Tibial nerve (tissue), 4 donors: Measurements from ENCODE around the gene ASB1. TPM values are rescaled to one million over a fixed set of nuclear protein-coding genes. Genes with fewer than 3 reads are reported as not detected.

ENCODE experiments used
- DNase-seq, 2 donors: peaks; one replicate each; pipeline ENCODE4 v3.0.0-alpha.2; 2019; ENCODE audit warnings: low spot score in 2 of 2
- H3K27ac ChIP-seq, 4 donors: fragments of 200-600 bp; sonication (generic) in 3 of 4; one replicate each; pipeline ENCODE4 v1.5.1; 2017 to 2019; ENCODE audit warnings: mild to moderate bottlenecking in 1 of 4
- H3K27me3 ChIP-seq, 2 donors: fragments of 200-600 bp; sonication (generic) in 1 of 2; one replicate each; pipeline versions ENCODE4 v1.5.1 to v1.6.0; 2017 to 2019
- H3K36me3 ChIP-seq, 3 donors: fragments of 200-600 bp; sonication (generic); one replicate each; pipeline ENCODE4 v1.5.1; 2018 to 2019
- H3K4me1 ChIP-seq, 4 donors: fragments of 200-600 bp; sonication (generic) in 3 of 4; one replicate each; pipeline ENCODE4 v1.5.1; 2017 to 2019
- H3K4me3 ChIP-seq, 4 donors: fragments of 200-600 bp; sonication (generic) in 3 of 4; one replicate each; pipeline ENCODE4 v1.5.1; 2017 to 2019; ENCODE audit warnings: mild to moderate bottlenecking in 1 of 4, moderate library complexity in 1 of 4
- H3K9me3 ChIP-seq, 4 donors: fragments of 200-600 bp; sonication (generic) in 3 of 4; one replicate each; pipeline ENCODE4 v1.5.1; 2017 to 2019
- EP300 ChIP-seq, 2 donors: sonication (generic); formaldehyde crosslinking; IDR thresholded peaks; one replicate each; pipeline ENCODE4 v1.6.1; 2017; ENCODE audit warnings: antibody characterized with exemption in 2 of 2, mild to moderate bottlenecking in 1 of 2
- POLR2A ChIP-seq, 2 donors: fragments of 450-650 bp; IDR thresholded peaks; one replicate each; pipeline ENCODE4 v1.6.1; 2017; ENCODE audit warnings: antibody characterized with exemption in 2 of 2, mild to moderate bottlenecking in 2 of 2, moderate library complexity in 2 of 2
- WGBS, 2 donors: methylation state at CpG; one replicate each; pipeline ENCODE4 v1.1.5; 2018; 5-methylcytosine and 5-hydroxymethylcytosine counted together
- total RNA-seq, 4 donors: library from RNA; depleted of rRNA; stranded (reverse); fragments of >200 nt; gene quantifications; one replicate each; pipeline ENCODE4 v1.1.0, GENCODE V29; 2016
- TF ChIP-seq, protein P1 (sequence below), 5 experiments: fragments of 200-600 bp in 3 of 5; fragments of 450-650 bp in 2 of 5; sonication (generic) in 3 of 5; IDR thresholded peaks; one replicate each; pipeline ENCODE4 v1.5.1; 2016 to 2019; ENCODE audit warnings: antibody characterized with exemption in 5 of 5, mild to moderate bottlenecking in 3 of 5, moderate library complexity in 2 of 5

Gene ASB1
- total RNA-seq, 4 donors from 2014 or later = 21.3 to 26.0 (median 24.2) TPM

DNA sequence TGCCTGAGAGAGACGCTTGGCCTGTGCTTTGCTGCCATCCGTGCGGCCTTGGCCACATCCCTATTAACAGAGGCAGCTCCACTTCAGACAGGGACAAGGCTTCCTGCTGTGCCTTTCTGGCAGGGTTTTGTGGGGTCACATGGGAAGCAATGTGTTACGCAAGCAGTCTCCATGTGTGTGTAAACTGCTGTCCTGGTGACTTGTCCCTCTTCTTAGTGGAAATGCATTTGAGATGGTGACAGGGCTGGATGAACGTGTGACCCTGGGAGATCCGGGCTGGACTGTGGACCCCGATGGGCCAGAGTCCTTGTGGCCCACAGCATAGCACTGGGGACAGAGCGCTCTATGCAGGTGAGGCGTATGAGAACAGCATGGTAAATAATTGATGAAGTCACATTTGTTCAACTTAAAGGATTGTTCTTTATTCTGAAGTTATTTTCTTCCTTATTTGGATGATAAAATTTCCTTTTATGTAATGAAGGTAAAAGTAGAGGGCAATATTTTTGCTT, 23.2 kb downstream of the ASB1 start:
- WGBS, 2 donors = 75 to 81% methylated on average over 9 of the region's 9 CpGs
- H3K9me3 ChIP-seq = no peaks in the 10 kb centered on the region
- peak; percentile 69 to 82 for DNase-seq

DNA sequence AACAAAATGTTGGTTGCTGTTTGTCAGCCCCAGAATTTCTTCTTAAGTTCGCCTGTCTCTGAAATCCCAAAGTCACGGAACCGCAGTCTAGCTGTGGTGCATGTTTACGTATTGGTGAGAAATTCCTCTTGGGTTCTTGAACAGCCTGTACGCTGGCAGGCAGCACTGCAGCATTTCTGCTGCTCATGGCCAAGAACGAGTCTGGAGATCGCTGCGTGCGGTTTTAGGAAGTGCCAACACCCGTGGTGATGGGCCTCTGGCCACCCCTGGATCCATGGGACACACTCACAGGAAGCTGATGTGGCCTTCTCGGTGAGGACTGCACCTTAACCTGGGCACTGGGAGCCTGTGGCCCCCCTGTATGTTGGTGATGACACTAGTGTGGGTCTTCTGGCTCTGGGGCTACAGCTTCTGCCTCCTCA, 23.7 kb downstream of the ASB1 start:
- TF ChIP-seq, protein P1, sequence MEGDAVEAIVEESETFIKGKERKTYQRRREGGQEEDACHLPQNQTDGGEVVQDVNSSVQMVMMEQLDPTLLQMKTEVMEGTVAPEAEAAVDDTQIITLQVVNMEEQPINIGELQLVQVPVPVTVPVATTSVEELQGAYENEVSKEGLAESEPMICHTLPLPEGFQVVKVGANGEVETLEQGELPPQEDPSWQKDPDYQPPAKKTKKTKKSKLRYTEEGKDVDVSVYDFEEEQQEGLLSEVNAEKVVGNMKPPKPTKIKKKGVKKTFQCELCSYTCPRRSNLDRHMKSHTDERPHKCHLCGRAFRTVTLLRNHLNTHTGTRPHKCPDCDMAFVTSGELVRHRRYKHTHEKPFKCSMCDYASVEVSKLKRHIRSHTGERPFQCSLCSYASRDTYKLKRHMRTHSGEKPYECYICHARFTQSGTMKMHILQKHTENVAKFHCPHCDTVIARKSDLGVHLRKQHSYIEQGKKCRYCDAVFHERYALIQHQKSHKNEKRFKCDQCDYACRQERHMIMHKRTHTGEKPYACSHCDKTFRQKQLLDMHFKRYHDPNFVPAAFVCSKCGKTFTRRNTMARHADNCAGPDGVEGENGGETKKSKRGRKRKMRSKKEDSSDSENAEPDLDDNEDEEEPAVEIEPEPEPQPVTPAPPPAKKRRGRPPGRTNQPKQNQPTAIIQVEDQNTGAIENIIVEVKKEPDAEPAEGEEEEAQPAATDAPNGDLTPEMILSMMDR (IDR thresholded peaks at IDR 0.05) = no peak
- TF ChIP-seq POLR2A (IDR thresholded peaks at IDR 0.05) = no peak
- TF ChIP-seq EP300 (IDR thresholded peaks at IDR 0.05) = no peak
- WGBS, 2 donors = 72 to 82% methylated on average over 10 to 11 of the region's 11 CpGs
- peaks cover 0 to 74% (median 7%) of the 10 kb centered on the region in 3 donors for H3K36me3 ChIP-seq
- peaks cover 0 to 33% (median 4%) of the 10 kb centered on the region in 4 donors for H3K4me1 ChIP-seq
- DNase-seq = no peak
- H3K27ac ChIP-seq = peak overlapping the region in 2 of 4 donors; percentile 12 to 50
- no peaks in the 10 kb centered on the region for H3K27me3 ChIP-seq
- H3K4me3 ChIP-seq = no peak overlapping the region
- no peaks in the 10 kb centered on the region for H3K9me3 ChIP-seq

More for the DNA sequence above, 23.2 kb downstream of the ASB1 start:
- peaks cover 0 to 33% (median 4%) of the 10 kb centered on the region in 4 donors for H3K4me1 ChIP-seq
- H3K36me3 ChIP-seq = peaks cover 0 to 79% (median 9%) of the 10 kb centered on the region in 3 donors
- peak overlapping the region in 2 of 4 donors; percentile 12 to 50 for H3K27ac ChIP-seq
- no peak overlapping the region for H3K4me3 ChIP-seq
- peak in 1 of 2 donors; percentile 62 for TF ChIP-seq EP300 (IDR thresholded peaks at IDR 0.05)
- TF ChIP-seq, protein P1 (IDR thresholded peaks at IDR 0.05) = no peak
- no peak for TF ChIP-seq POLR2A (IDR thresholded peaks at IDR 0.05)
- no peaks in the 10 kb centered on the region for H3K27me3 ChIP-seq

DNA sequence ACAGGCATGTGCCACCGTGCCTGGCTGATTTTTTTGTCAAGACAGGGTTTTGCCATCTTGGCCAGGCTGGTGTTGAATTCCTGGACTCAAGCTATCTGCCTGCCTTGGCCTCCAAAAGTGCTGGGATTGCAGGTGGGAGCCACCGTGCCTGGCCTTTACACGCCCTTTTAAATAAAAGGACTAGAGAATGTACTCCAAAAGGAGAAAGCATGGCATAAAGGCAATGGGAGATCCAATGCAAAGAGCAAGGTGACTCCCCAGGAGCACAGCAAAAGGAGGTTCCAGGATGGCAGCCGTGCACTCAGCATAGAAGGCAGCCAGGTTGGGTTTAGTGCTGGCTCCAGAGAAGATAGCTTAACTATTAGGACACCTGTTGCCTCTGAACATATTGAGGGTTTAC, 27.1 kb downstream of the ASB1 start:
- peaks cover 0 to 40% (median 0%) of the 10 kb centered on the region in 3 donors for H3K36me3 ChIP-seq
- no peak for TF ChIP-seq EP300 (IDR thresholded peaks at IDR 0.05)
- no peak for TF ChIP-seq POLR2A (IDR thresholded peaks at IDR 0.05)
- TF ChIP-seq, protein P1 (IDR thresholded peaks at IDR 0.05) = no peak
- H3K4me3 ChIP-seq = no peak overlapping the region
- peaks cover 0 to 21% (median 0%) of the 10 kb centered on the region in 4 donors for H3K9me3 ChIP-seq
- peaks cover 0 to 32% (median 4%) of the 10 kb centered on the region in 4 donors for H3K4me1 ChIP-seq
- WGBS, 2 donors = 93 to 99% methylated on average over 4 of the region's 4 CpGs
- no peaks in the 10 kb centered on the region for H3K27me3 ChIP-seq
- H3K27ac ChIP-seq = no peak overlapping the region
- DNase-seq = no peak

DNA sequence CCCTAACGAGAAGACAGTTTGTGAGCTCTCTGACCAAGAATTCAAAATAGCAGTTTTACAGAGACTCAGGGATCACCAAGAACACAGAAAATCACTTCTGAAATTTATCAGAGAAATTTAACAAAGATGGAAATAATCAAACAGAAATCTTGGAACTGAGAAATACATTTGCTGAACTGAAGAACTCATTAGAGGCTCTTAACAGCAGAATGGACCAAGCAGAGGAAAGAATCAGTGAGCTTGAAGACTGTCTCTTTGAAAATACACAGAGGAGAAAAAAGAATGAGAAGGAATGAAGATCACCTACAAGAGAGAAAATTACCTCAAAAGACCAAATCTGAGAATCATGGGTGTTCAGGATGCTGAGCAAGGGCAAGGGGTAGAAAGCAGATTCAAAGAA, 29.7 kb downstream of the ASB1 start:
- Histone ChIP-seq H3K4me1 (peaks cover 0 to 17% (median 0%) of the 10 kb centered on the region in 4 donors), H3K9me3 (peaks cover 0 to 21% (median 0%) of the 10 kb centered on the region in 4 donors), H3K4me3 (no peak overlapping the region), H3K27ac (no peak overlapping the region), H3K27me3 (no peaks in the 10 kb centered on the region), H3K36me3 (peaks cover 0 to 14% (median 0%) of the 10 kb centered on the region in 3 donors)
- DNase-seq = no peak
- TF ChIP-seq EP300 (IDR thresholded peaks at IDR 0.05) = no peak
- TF ChIP-seq, protein P1 (IDR thresholded peaks at IDR 0.05) = no peak
- TF ChIP-seq POLR2A (IDR thresholded peaks at IDR 0.05) = no peak
- WGBS, 2 donors = 75 to 78% methylated on average over 1 of the region's 1 CpG
